GM12878 (cell line): Measurements from ENCODE around the gene SEMA3C.

Experiments
- CHD2 ChIP-seq: IDR thresholded peaks from 2 replicates; pipeline ENCODE4 v1.6.1; 2011; ENCODE audit warnings: low read depth, low read length, improper control_type of control experiment, borderline replicate concordance
- CTCF ChIP-seq, 3 experiments: IDR thresholded peaks in 2 of 3; conservative IDR thresholded peaks in 1 of 3; 2 replicates each; pipeline ENCODE4 v1.5.1; 2011; ENCODE audit warnings: low read depth in 3 of 3, low read length in 3 of 3, mild to moderate bottlenecking in 3 of 3, control low read depth in 2 of 3, moderate library complexity in 2 of 3, inconsistent platforms in 1 of 3, mixed read lengths in 1 of 3; ENCODE audit not compliant: control insufficient read depth in 2 of 3, insufficient read depth in 1 of 3; ENCODE audit errors: extremely low read depth in 1 of 3
- POLR2A ChIP-seq: IDR thresholded peaks from 2 replicates; pipeline ENCODE4 v1.6.1; 2011; ENCODE audit warnings: low read depth, mild to moderate bottlenecking, low read length

GRCh38 chr7:80835251-80835650 lies 83.6 kb downstream of the SEMA3C start:
- TF ChIP-seq CTCF (IDR thresholded peaks at IDR 0.05 in 2 of 3, conservative IDR thresholded peaks at IDR 0.05 in 1 of 3; ENCODE audit: control insufficient read depth in 2 of 3, extremely low read depth in 1 of 3, insufficient read depth in 1 of 3, low read depth in 3 of 3, low read length in 3 of 3) (no peak), POLR2A (no peak), CHD2 (no peak)
